HG03439 (cell line): ENCODE results near the gene CLEC17A.
"Not testable (repeated sequence)": the region's sequence is repeated elsewhere in the genome, so short reads cannot be mapped to it uniquely, and the experiment has no call there.

Source experiments
- ATAC-seq: cut with Tn5 transposase; IDR thresholded peaks from one replicate; pipeline ENCODE4 v1.9.1; 2021; ENCODE audit warnings: mild to moderate bottlenecking, moderate library complexity; ENCODE audit not compliant: unreplicated experiment

The CLEC17A gene, protein sequence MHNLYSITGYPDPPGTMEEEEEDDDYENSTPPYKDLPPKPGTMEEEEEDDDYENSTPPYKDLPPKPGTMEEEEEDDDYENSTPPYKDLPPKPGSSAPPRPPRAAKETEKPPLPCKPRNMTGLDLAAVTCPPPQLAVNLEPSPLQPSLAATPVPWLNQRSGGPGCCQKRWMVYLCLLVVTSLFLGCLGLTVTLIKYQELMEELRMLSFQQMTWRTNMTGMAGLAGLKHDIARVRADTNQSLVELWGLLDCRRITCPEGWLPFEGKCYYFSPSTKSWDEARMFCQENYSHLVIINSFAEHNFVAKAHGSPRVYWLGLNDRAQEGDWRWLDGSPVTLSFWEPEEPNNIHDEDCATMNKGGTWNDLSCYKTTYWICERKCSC

DNA sequence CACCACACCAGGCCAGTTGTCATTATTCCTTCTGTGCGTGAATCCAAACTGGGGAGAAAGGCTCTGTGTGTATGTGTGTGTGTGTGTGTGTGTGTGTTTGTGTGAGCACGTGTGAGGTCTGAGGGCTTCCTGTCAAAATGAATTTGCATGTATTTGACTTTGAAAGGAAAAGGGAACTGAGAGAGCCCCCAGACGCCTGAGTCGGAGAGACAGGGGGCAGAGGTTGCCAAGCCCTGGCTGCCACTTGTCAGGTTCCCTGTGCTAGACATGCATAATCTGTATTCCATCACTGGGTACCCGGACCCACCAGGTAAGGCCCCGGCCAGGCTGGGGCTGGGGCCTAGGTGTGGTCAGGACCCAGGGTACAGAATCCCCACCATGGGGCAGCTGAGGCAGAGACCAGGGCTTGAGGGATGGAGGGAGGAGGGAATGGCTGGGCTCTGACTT is at the start of gene CLEC17A:
Gene CLEC17A (plus strand): TSS at position 191 of the 447 bp plus-strand sequence. CDS start 77 bp downstream, at position 268.
- no peak for ATAC-seq

DNA sequence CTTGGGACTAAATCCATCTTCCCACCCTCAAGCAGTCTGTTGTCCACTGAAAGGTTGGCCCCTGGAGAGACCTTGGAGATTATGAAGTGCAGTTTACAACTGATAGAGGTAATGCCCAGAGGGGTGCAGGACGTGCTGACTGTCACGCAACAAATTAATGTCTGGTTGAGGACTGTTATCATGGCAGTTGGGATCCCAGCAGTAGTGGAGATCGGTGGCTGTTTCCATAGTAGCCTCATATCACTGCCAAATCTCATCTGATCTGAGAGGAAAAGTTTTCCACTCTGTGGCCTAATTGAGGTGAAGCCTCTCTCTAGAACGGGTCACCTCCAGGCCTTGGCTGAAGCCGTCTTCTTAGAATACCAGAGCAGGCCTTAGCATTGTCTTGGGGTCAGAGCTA is 49.4 kb upstream of the CLEC17A start:
- ATAC-seq: no peak

DNA sequence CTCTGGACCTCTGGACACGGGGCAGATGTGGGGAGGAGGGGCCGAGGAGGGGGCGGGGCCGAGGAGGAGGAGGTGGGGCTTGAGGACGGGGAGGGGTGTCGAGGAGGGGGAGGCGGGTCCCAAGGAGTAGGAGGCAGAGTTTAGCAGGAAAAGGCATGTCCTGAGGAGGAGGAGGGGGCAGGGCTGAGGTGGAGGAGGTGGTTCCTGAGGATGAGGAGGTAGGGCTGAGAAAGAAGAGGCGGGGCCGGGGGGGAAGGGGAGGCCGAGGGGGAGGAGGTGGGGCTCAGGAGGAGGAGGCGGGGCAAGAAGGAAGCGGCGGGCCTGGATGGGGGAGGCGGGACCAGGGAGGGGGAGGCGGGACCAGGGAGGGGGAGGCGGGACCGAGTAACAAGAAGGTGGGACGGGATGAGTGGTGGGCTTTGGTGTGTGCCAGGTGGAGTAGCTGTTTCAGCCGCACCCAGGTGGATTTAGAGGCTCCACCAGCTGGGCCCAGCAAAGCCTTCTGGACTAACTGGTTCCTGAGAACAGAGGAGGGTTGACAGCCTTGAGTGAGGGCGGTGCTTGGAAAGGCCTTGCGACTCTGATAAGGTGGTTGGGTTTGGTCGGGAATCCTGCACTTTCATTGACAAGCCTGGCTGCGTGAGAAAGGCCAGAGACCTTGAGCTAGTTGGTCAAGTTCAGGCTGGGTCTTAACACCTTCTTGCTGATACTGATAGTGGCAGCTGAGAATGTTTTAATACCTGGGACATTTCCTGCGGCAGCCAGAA is 45.8 kb upstream of the CLEC17A start:
- ATAC-seq: no peak

DNA sequence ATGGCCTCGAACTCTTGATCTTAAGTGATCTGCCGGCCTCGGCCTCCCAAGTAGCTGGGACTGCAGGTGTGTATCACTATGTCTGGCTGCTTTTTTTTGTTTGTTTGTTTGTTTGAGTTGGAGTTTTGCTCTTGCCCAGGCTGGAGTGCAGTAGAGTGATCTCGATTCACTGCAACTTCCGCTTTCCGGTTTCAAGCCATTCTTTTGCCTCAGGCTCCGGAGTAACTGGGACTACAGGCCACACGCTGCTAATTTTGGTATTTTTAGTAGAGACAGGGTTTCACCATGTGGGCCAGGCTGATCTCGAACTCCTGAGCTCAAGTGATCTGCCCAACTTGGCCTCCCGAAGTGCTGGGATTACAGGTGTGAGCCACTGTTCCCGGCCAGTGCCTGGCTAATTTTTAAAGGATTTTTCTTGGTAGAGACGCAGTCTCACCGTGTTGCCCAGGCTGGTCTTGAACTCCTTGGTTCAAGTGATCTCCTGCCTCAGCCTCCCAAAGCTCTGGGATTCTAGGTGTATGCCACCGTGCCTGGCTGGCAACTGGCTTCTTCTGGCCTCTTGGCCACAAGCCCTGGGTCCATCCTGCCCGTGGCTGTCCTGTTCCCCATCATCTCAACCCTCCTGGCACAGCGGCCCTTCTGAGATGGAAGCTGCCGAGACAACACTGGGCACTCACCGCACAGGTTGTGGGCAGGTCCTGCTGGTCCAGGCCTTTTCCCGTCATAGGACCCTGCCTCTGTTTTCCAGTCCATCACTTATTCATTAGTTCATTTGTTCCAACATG is 42.0 kb upstream of the CLEC17A start:
- ATAC-seq: no peak

DNA sequence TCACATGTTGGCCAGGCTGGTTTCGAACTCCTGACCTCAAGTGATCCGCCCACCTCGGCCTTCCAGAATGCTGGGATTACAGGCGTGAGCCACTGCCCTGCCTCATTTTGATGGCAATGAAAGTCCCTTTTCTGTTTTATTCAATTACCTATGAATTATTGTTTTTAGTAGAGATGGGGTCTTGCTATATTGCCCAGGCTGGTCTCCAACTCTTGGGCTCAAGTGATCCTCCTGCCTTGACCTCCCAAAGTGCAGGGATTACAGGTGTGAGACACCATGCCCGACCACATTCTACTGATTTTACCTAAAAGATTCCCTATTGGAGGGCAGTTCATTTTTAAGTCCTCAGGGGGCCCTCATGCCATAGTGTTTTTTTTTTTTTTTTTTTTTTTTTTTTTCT is 40.9 kb upstream of the CLEC17A start:
- ATAC-seq: not testable (repeated sequence)

DNA sequence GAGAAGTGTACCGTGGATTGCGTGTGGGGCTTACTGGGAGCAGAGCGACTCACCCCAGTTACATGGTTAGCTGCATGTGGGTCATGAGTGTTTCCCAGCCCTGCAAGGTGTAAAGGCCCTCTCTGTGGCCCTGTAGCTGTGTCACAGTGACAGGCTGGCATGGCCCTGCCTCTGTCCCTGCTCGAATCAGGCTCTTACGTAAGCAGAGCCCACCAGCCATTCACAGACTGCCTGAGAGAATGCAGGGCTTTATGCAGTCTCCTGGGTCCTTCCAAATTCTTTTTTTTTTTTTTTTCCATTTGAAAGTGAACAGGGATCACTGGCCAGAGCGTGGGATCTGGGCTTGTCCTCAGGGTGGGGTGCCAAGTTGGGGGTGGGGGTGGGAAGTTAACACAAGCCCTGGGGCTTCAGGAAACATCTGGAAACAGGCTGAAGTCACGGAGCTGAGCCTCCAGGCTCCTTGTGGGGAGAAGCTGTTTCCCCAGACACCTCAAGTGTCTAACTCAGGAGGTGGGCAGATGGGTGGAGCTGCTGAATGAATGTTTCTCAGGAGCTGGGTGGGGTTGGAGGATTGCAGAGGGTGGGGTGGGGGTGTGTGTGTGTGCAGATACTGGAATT is 40.1 kb upstream of the CLEC17A start:
- ATAC-seq: no peak

DNA sequence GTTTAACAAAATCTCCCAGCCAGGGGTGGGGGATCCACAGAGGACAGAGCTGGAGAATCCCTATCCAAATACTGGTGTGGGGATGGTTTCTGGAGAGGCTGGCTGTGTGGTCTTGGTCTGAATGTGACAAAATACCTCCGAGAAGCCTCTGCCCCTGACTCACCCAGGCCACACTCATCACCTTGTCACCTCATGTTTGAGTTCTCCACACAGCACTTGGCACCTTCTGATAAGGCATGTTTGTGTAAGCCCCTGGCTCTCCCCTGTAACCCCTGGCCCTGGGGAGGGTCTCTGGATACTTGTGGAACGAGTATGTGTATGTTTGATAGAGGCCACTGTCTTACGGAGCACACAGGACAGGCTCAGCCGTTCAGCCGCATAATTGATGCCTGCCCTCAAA is 38.8 kb upstream of the CLEC17A start:
- no peak for ATAC-seq

DNA sequence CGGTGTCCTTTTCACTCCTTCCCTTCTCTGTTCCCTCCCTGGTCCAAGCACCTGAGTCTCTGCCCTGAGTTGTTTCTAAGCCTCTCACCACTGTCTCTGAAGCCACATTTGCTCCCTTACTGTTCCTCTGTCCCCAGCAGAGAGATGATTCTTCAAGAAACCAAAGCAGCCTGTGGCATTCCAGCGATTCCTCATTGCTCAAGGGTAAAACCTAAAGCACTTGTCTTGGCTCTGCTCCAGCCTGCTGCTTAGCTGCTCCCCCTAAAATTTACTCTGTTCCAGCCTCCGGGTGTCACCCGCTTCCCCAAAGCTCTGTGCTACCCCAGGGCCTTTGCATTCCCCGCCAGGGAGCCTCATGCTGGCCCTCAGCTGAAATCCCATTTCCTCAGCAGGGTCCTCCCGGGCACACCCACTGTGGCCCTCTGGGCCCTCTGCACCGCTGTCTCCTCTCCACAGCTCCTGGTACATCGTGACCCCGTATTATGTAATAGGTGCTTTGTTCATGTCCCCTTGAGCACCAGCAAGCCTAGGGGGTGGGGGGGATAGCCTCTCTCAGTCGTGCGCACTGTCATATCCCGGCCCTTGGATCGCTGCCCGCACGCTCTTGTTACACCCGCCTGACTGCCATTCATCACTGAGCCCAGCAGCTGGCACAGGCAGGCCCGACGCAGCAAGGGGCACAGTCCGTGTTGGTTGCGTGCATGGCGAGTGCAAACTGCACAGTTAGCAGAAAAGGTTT is 37.7 kb upstream of the CLEC17A start:
- no peak for ATAC-seq

DNA sequence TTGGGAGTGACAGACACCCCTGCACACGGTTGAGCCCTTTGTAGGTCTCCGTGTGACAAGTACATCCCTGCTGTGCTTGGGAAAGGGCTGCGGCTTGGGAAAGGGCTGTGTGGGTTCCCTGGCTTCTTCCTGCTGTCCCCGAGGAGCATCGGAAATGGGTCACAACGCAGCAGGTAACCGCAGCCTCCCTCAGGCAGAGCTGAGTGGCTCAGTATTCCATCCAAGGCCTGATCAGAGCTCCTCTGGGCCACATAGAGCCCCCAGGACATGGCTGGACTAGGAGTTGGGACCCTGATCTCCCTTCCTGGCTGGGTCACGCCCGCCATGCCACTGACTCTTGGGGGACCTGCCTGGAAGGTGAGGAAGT is 37.2 kb upstream of the CLEC17A start:
- ATAC-seq: no peak

DNA sequence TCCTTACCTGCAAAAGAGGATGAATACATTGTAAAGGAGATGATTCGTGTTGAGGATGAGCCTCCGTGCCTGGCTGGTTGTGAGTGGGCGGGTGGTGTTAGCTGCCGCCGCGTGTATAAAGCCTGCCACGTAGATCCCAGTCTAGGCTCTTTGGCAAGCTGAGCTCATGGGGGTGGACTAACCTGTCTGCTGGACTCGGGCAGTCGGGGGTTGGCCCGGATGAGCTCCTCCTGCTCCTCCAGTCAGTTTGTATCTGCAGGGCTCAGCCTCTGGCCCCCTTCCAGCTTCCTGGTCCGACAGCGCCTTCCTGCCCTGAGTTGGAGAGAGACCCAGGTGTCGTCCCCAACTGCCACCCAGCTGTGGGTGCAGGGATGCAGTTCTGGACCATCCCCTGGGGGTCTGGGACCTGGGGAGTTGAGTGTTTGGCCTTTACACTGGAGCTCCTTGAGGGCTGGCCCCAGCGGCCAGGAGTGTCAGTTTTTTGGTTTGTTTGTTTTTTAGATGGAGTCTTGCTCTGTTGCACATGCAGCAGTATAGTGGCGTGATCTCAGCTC is 32.6 kb upstream of the CLEC17A start:
- no peak for ATAC-seq

DNA sequence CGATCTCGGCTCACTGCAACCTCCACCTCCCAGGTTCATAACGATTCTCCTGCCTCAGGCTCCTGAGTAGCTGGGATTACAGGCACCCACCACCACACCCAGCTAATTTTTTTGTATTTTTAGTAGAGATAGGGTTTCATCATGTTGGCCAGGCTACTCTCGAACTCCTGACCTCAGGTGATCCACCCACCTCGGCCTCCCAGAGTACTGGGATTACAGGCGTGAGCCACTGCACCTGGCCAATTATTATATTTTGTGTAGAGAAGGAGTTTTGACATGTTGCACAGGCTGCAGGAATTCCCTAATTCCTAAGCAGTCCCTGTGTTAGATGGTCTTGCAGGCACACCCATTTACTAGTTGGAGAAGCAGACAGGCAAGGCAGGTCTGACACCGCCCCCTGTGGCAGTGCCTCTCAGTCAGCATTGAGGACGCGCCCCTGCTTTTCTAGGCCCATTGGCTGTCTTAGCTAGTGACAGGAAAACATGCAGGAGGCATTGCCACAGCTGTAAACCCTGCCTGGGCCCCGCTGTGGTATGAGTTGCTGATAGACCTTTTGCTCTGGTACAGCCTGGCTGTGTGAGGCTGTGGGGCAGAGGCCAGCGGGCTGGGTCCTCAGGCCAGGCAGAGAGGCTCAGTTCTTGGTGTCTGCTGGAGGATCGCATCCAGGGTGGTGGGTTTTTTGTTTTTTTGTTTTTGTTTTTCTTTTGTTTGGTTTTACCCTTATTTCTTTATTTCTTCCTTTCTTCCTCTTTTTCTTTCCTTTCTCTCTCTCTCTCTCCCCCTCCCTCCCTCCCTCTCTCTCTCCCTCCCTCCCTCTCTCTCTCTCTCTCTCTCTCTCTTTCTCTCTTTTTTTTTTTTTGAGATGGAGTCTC is 31.5 kb upstream of the CLEC17A start:
- not testable (repeated sequence) for ATAC-seq

DNA sequence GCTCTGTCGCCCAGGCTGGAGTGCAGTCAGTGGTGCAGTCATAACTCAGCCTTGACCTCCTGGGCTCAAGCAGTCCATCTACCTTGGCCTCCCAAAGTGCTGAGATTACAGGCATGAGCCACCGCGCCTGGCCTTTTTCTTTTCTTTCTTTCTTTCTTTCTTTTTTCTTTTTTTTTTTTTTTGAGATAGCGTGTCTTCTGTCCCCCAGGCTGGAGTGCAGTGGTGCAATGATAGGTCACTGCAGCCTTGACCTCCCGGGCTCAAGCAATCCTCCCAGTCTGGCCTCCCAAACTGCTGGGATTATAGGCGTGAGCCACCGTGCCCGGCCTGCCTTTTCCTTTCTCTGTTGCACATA is 30.9 kb upstream of the CLEC17A start:
- not testable (repeated sequence) for ATAC-seq

DNA sequence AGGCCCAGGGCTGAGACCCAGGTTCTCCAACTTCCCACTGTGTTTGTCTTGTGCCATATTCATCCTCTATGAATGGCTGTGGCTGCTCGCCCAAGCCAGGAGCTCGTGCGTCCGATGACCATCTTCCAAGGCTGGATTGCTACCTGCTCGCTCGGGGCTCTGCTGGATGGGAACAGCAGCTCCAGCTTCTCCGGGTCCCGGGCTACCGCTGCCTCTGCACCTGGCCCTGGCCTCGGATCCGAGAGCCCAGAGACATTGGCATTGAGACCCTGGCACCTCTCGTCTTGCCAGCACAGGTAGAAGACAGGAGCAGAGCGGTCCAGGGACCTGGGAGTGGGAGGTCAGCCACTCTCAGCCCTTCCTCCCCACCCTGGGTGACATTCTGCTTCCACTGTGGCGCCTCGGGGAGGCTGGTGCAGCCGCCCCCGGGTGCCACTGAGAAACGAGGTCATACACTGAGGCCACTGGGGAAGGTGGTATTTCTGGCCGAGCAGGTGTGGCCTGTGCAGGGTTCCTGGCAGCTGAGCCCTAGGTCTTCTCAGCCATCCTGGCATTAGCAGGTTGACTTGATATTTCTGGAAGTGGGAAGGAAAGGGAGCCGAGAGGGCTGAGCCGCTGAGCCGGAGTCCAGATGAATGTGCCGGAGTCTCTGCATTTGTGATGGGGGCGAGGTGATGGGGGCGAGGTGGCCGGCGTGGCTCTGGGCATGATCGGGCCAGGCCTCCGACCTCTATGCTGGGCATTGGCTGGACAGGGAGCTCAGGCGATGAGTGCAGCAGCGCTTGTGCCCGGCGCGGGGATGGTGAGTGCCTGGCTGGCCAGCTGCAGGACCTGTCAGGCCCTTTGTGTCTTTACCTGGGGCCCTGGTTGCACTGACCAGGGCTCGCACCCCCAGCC is 29.6 kb upstream of the CLEC17A start:
- ATAC-seq: no peak

DNA sequence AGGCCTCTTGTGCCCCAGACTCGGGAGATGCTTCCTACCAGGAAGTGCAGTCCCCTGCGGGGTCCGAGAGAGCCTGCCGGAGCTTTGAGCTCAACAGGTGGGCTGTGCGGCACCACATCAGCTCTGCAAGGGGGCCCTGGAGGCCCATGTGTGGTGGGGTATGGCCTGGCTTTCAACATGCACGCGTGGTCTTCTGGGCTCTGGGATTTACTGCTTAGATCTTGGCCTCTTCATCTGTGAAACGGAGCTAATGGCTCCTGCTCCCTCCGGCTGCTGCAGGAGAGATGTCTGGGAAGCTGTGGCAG is 29.0 kb upstream of the CLEC17A start:
- ATAC-seq: no peak

DNA sequence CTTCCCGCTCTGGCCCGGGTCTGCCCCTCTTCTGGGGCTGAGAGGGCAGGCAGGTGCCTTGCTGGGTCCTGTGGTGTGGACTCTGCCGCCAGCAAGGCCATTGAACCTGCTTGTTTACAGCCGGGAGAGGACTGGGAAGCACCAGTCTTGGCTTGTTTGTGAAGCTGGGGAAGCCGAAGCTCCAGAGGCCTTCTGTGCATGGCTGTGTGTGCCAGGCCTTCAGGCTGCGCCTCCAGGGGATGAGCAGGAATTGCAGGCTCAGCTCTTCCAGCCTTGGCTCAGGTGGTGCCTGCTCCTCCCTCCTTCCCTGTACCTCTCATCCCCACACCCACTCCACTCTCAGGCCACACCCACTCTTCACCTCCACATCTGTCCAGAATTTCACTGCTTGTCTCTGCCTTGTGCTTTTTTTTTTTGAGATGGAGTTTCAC is 28.5 kb upstream of the CLEC17A start:
- ATAC-seq: no peak

DNA sequence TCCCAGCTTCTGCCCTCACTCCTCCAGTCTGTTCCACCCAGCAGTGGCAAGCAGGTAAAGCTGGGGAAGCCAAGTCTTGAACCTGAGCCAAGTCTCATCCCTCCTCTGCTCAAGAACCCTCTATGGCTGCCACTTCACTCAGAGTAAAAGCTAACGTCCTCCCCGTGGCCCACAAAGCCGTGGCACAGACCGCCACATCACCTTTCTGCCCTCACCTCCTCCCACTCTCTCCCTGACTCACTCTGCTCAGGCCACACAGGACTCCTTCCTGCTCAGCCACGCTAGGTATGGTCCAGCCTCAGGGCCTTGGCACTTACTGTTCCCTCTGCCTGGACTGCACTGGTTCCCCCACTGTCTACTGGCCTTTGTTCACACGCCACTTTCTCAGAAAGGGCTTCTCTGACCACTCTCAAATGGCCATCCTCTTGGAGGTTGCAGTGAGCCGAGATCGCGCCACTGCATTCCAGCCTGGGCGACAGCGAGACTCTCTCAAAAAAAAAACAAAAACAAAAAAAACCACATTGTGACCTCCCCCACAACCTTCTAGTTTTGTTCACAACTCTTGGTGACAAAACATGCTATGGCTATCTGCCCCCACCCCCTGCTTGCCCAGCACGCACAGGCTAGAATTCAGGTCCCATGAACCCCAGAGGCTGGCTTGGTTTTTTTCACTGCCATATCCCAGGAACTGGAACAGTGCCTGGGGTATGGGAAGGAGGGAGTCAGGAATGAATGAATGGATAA is 26.8 kb upstream of the CLEC17A start:
- ATAC-seq: no peak

DNA sequence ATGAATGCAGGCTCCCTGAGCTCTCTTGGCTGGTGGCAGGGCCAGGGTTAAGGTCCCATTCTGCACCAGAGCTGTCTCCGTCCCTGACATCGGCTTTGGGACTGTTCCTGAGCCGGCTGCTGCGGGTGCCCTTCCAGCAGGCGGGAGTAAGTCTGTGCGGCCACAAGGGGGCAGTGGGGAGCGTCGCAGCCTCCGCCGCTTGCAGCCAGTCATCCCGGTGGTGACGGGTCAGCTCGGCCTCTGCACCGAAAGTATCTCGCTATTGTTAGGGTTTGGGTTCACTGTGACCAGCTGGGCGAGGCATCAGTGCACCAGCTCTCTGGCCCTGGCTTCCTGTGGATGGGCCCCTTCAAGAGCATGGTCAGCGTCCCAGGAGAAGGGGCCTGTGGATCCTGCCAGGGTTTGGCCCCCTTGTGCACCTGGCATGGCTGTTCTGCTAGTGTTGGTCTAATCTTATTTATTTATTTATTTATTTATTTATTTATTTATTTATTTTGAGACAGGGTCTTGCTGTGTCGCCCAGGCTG is 26.2 kb upstream of the CLEC17A start:
- ATAC-seq: peak; percentile 60
